Activated naive CD4-positive, alpha-beta T cell treated with Interleukin-2 at 50 U/mL for 16 hours (primary cell): ENCODE data around the gene PEX10.
"Not testable (repeated sequence)": the region's sequence is repeated elsewhere in the genome, so short reads cannot be mapped to it uniquely, and the experiment has no call there.

Experiments
- DNase-seq: peaks from one replicate; pipeline ENCODE4 v3.0.0-alpha.2; 2020

PEX10 gene

GRCh38 chr1:2442661-2443060 is 30.3 kb upstream of the PEX10 start:
- DNase-seq = no peak

GRCh38 chr1:2441746-2442145 is 29.4 kb upstream of the PEX10 start:
- no peak for DNase-seq

- DNase-seq = not testable (repeated sequence)
Measured at GRCh38 chr1:2440346-2440745, 28.0 kb upstream of the PEX10 start.

- no peak for DNase-seq
Measured at GRCh38 chr1:2439369-2439768, 27.0 kb upstream of the PEX10 start.

- DNase-seq = no peak
Measured at GRCh38 chr1:2438641-2439040, 26.3 kb upstream of the PEX10 start.

- DNase-seq = no peak
Measured at GRCh38 chr1:2438038-2438437, 25.7 kb upstream of the PEX10 start.

- no peak for DNase-seq
Measured at GRCh38 chr1:2437617-2438016, 25.3 kb upstream of the PEX10 start.

GRCh38 chr1:2436876-2437275 is 24.5 kb upstream of the PEX10 start:
- DNase-seq = no peak

- no peak for DNase-seq
Measured at GRCh38 chr1:2435746-2436355, 23.5 kb upstream of the PEX10 start.

GRCh38 chr1:2435091-2435490 is 22.7 kb upstream of the PEX10 start:
- no peak for DNase-seq

- no peak for DNase-seq
Measured at GRCh38 chr1:2433936-2434655, 21.7 kb upstream of the PEX10 start.

GRCh38 chr1:2433196-2433595 is 20.8 kb upstream of the PEX10 start:
- DNase-seq = no peak

- DNase-seq = no peak
Measured at GRCh38 chr1:2432441-2432844, 20.1 kb upstream of the PEX10 start.

- no peak for DNase-seq
Measured at GRCh38 chr1:2431518-2431917, 19.2 kb upstream of the PEX10 start.

- no peak for DNase-seq
Measured at GRCh38 chr1:2431103-2431502, 18.7 kb upstream of the PEX10 start.

- DNase-seq = no peak
Measured at GRCh38 chr1:2430592-2430973, 18.2 kb upstream of the PEX10 start.

GRCh38 chr1:2429780-2430591 is 17.6 kb upstream of the PEX10 start:
- no peak for DNase-seq

GRCh38 chr1:2428490-2428889 is 16.1 kb upstream of the PEX10 start:
- DNase-seq = no peak

- no peak for DNase-seq
Measured at GRCh38 chr1:2427976-2428375, 15.6 kb upstream of the PEX10 start.

GRCh38 chr1:2427051-2427450 is 14.7 kb upstream of the PEX10 start:
- DNase-seq = no peak

GRCh38 chr1:2426540-2426939 is 14.2 kb upstream of the PEX10 start:
- DNase-seq = no peak

GRCh38 chr1:2425892-2426291 is 13.5 kb upstream of the PEX10 start:
- DNase-seq = no peak

GRCh38 chr1:2422523-2422922 is 10.2 kb upstream of the PEX10 start:
- no peak for DNase-seq

- no peak for DNase-seq
Measured at GRCh38 chr1:2419416-2419815, 7.1 kb upstream of the PEX10 start.
